ENCODE data around the gene DCAF11. TPM values are rescaled to one million over a fixed set of nuclear protein-coding genes. Genes with fewer than 3 reads are reported as not detected.

DCAF11 gene
- total RNA-seq, 1 donor from 2014 or later = 48.2 TPM

DNA sequence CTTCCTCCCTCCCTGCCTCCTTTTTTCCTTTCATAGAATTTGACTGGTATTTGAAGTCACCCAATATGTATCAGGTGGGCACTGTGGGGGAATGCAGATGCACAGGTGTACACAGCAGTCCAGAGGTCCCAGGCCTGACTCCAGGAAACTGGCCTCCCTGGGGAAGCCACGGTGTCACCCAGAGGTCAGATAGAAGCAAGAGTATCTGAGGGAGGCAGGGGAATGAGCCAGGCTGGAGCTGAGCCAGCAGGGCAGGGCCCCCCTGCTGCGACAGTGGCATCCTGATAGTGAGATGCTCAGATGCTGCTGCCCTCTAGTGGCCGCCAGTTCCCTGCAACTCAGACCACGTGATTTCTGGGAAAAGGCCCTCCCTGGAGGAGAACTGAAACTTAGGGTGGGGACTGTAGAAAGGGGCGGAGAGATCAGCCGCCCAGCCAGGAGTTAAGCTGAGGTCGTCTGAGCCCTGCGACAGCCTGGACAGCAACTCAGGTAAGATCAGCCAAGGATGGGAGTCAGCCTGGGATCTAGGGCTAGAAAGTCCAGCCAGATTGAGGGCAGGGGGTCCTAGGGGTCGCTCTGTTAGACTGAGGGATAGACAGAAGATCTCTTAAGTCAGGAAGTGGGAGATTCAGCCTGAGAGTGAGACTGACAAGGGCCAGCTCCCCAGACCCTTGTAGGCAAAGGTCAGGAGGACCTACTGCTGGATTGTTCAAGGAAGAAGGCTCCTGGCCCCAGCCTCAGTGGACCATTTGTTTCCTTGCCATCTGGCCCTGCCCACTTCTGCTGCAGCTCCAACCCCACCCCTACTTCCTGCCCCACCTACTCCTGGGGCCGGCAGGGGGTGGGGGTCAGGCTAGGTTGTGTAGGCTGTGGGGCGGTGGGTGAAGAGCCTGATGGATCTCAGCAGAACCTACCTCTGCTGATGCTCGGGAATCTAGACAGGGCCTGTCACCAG lies 46.5 kb downstream of the DCAF11 start, which contains the start of gene IRF9:
IRF9 (plus strand) TSS at position 416 of the 955 bp plus-strand sequence. CDS start 880 bp downstream, outside the sequence.
- peak; percentile 89 for ATAC-seq

DNA sequence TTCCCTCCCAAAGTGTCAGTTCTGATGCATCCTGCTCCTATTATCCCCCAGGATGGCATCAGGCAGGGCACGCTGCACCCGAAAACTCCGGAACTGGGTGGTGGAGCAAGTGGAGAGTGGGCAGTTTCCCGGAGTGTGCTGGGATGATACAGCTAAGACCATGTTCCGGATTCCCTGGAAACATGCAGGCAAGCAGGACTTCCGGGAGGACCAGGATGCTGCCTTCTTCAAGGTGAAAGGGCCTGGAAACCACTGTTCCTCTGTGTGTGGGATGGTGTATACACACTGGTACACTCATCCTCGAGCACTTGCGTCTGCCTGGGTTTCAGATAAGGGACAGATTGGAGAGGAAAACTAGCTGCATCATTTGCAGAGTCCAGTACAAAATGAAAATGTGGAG lies 47.5 kb downstream of the DCAF11 start:
- ATAC-seq = no peak

DNA sequence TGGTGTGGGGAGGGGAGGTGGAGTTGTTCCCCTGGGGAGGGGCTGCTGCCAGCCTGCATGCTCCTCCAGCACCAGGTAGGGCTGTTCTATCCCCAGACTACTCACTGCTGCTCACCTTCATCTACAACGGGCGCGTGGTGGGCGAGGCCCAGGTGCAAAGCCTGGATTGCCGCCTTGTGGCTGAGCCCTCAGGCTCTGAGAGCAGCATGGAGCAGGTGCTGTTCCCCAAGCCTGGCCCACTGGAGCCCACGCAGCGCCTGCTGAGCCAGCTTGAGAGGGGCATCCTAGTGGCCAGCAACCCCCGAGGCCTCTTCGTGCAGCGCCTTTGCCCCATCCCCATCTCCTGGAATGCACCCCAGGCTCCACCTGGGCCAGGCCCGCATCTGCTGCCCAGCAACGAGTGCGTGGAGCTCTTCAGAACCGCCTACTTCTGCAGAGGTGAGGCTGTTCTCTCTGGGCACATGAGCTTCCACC lies 50.0 kb downstream of the DCAF11 start:
- no peak for ATAC-seq

DNA sequence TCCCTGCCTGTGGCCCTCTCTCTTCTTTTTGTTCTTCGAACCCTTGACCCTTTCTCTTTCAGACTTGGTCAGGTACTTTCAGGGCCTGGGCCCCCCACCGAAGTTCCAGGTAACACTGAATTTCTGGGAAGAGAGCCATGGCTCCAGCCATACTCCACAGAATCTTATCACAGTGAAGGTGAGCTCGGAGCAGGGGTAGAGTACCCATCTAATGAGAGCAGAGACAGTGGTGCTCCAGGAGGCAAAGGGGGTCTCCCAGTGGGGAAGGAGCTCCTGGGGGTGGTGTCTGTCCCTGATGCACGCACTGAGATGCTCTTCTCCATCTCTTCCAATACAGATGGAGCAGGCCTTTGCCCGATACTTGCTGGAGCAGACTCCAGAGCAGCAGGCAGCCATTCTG lies 51.2 kb downstream of the DCAF11 start:
- ATAC-seq = no peak

DNA sequence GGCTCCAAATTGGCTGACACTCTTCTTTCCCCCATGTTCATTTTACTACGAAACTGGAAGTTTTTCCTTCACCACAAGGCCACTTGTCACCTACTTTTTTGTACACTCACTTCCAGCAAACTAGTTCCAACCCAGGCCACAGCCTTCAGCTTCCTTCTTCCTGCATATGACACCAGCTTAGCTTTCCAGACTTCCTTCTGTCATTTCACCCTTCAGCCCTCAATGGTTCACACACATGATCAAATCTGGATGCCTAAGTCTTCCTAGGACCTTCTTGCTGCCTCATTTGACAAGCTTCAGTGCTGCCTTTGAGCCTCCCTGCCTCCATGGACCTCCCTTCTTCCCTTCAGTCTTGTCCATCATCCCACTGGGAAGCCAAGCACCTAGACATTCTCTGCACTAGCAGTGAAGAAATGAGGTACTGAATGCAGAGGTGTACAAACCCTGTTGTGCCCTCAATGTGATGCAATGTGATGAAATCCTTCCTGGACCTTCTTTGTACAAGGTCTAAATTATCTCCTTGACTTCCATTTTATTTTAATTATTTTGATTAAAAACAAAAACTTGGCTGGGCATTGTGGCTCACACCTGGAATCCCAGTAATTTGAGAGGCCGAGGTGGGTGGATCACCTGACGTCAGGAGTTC lies 53.0 kb downstream of the DCAF11 start:
- no peak for ATAC-seq

DNA sequence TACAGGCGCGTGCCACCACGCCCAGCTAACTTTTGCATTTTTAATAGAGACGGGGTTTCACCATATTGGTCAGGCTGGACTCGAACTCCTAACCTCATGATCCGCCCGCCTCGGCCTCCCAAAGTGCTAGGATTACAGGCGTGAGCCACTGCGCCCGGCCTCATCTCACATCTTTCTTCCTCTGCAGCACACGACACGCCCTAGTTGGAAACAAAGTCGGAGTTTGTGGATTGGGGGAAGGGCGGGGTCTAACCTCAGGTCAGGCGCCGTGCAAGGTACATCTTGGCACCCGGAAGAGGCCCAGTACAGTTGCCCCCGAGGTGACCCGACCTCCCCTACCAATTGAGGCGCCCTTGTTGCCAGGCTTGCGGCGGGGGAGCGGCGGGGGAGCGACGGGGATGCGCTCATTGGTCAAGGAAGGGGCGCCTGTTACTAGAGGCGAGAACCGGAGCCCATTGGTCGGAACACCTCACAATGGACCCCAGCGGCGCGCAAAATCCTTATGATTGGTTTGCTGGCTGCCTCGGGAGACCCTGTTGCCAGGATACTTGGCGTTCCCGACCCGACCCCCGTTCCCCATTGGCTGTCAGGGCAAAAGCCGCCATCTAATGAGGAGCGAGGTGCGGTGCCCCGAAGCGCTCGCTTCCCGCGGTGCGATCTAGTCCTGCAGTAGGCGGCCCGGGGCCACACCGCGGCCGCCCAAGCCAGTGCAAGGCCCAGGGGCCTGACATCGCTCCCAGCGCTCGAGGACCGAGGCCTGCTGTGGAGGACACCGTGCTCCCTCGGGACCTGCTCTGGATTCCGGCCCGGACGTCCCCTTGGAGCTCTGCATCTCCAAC lies 57.1 kb downstream of the DCAF11 start, which contains the start of gene REC8:
REC8 (plus strand) TSS at position 659 of the 839 bp plus-strand sequence. CDS start 473 bp downstream, outside the sequence.
- peak; percentile 60 for ATAC-seq

DNA sequence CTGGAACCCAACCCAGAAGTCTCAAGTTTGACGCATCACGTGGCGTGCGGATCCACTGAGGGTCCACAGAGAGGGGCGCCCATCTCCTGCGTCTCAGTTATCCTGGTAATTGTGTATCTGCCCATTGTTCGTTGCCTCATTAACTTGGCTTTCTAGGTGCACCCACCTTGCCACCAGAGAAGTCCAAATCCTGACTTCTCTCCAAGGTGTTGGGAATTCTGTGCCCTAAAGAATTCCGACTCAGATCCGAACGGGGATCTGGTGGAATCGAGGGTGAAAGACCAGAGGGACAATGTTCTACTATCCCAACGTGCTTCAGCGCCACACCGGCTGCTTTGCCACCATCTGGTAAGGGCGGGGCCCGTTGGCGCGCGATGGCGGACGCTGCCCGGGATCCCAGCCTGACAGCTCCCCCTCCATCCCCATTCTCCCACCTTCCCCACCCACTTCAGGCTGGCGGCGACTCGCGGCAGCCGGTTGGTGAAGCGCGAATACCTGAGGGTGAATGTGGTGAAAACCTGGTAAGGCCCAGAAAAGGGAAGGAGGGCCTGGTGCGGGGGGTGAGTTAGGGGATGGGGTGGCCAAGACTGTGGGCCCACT lies 57.8 kb downstream of the DCAF11 start:
- peak; percentile 19 for ATAC-seq

DNA sequence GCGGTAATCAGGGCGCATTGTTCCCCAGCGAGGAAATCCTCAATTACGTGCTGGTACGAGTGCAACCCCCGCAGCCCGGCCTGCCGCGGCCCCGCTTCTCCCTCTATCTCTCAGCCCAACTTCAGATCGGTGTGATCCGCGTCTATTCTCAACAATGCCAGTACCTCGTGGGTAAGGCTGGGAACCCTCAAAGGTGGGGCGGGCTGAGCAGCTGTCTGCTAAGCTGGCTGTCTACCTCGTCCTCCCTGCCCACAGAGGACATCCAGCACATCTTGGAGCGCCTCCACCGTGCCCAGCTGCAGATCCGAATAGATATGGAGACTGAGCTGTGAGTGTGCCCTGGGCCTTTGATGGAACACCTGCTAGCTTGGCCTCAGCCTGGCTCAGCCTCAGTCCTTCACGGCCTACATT lies 58.3 kb downstream of the DCAF11 start:
- peak; percentile 2 for ATAC-seq

Other genes with a start within 250 kb of the DCAF11 start
- 22.2 TPM for gene DHRS4, start 161.0 kb upstream of the DCAF11 start, total RNA-seq
- gene DHRS4L2, start 125.8 kb upstream of the DCAF11 start, total RNA-seq = 28.8 TPM
- 0.48 TPM for gene CARMIL3, start 62.8 kb upstream of the DCAF11 start, total RNA-seq
- not detected for gene CPNE6, start 43.2 kb upstream of the DCAF11 start, total RNA-seq
- 44.4 TPM for gene PCK2, start 20.5 kb upstream of the DCAF11 start, total RNA-seq
- 1.1 TPM for gene NRL, start 172 bp downstream of the DCAF11 start, total RNA-seq
- 0.60 TPM for gene FITM1, start 15.9 kb downstream of the DCAF11 start, total RNA-seq
- gene PSME1, start 21.4 kb downstream of the DCAF11 start, total RNA-seq = 123 TPM
- gene EMC9, start 26.8 kb downstream of the DCAF11 start, total RNA-seq = 19.1 TPM
- gene PSME2, start 31.8 kb downstream of the DCAF11 start, total RNA-seq = 116 TPM
- gene RNF31, start 32.7 kb downstream of the DCAF11 start, total RNA-seq = 39.7 TPM
- gene IRF9, start 46.5 kb downstream of the DCAF11 start, total RNA-seq = 44.2 TPM
- gene REC8, start 57.3 kb downstream of the DCAF11 start, total RNA-seq = 5.4 TPM
- 44.6 TPM for gene IPO4, start 74.0 kb downstream of the DCAF11 start, total RNA-seq
- 30.3 TPM for gene TM9SF1, start 80.7 kb downstream of the DCAF11 start, total RNA-seq
- not detected for gene TSSK4, start 90.9 kb downstream of the DCAF11 start, total RNA-seq
- gene CHMP4A, start 98.7 kb downstream of the DCAF11 start, total RNA-seq = 49.0 TPM
- gene MDP1, start 101.3 kb downstream of the DCAF11 start, total RNA-seq = 9.5 TPM
- 131 TPM for gene NEDD8, start 117.6 kb downstream of the DCAF11 start, total RNA-seq
- 38.9 TPM for gene GMPR2, start 118.2 kb downstream of the DCAF11 start, total RNA-seq
- 97.0 TPM for gene TINF2, start 127.8 kb downstream of the DCAF11 start, total RNA-seq
- gene TGM1, start 148.4 kb downstream of the DCAF11 start, total RNA-seq = 1,652 TPM
- 91.5 TPM for gene RABGGTA, start 156.8 kb downstream of the DCAF11 start, total RNA-seq
- gene DHRS1, start 185.0 kb downstream of the DCAF11 start, total RNA-seq = 110 TPM
- gene NOP9, start 185.1 kb downstream of the DCAF11 start, total RNA-seq = 20.5 TPM
- gene CIDEB, start 193.2 kb downstream of the DCAF11 start, total RNA-seq = 27.4 TPM
- gene LTB4R2, start 195.4 kb downstream of the DCAF11 start, total RNA-seq = 82.9 TPM
- 94.9 TPM for gene LTB4R, start 196.7 kb downstream of the DCAF11 start, total RNA-seq
- gene ADCY4, start 220.3 kb downstream of the DCAF11 start, total RNA-seq = 4.5 TPM
- gene RIPK3, start 225.2 kb downstream of the DCAF11 start, total RNA-seq = 10.5 TPM

Measured in esophagus mucosa (tissue), 1 donor.